Measurements from ENCODE around the gene KCNG3. TPM values are rescaled to one million over a fixed set of nuclear protein-coding genes. Genes with fewer than 3 reads are reported as not detected.

The KCNG3 gene
- total RNA-seq, 1 experiment from 2014 or later, result 1.5 TPM

GRCh38 chr2:42537493-42537892, 43.7 kb upstream of the KCNG3 start:
- DNase-seq (ENCODE audit: low read depth, low spot score), result no peak
- Histone ChIP-seq H3K4me1 (ENCODE audit: control insufficient read depth in 1 of 2, insufficient read depth in 2 of 2, low read length in 2 of 2) (no peaks in the 10 kb centered on the region), H3K27me3 (ENCODE audit: insufficient read depth, low read length) (no peaks in the 10 kb centered on the region), H3K9me3 (ENCODE audit: control insufficient read depth in 1 of 2, insufficient read depth in 1 of 2, low read depth in 1 of 2, low read length in 2 of 2) (no peaks in the 10 kb centered on the region), H3K9ac (ENCODE audit: low read length) (no peak overlapping the region), H2AFZ (ENCODE audit: low read depth, low read length, poor library complexity, severe bottlenecking) (no peak overlapping the region), H3K4me2 (ENCODE audit: low read length) (no peak overlapping the region), H4K20me1 (ENCODE audit: insufficient read depth) (no peaks in the 10 kb centered on the region), H3K27ac (ENCODE audit: low read depth, low read length) (no peak overlapping the region), H3K4me3 (replicated peaks in 1 of 2; ENCODE audit: low read depth in 1 of 2, low read length in 2 of 2) (no peak overlapping the region), H3K9me2 (ENCODE audit: insufficient read depth) (no peaks in the 10 kb centered on the region), H3K79me2 (ENCODE audit: insufficient read depth, low read length) (no peaks in the 10 kb centered on the region), H3K36me3 (ENCODE audit: control insufficient read depth in 1 of 2, insufficient read depth in 2 of 2, low read length in 2 of 2) (no peaks in the 10 kb centered on the region)
- ChIA-PET POLR2A (no interaction called here), RAD21 (ENCODE audit: low non-redundant PET in 1 of 2, low total read pairs in 2 of 2, uncharacterized antibody in 2 of 2, unreplicated experiment in 2 of 2) (no interaction called here), CTCF (no interaction called here)
- TF ChIP-seq CBX3 (IDR thresholded peaks at IDR 0.05; ENCODE audit: low read depth) (no peak), EGR1 (IDR thresholded peaks at IDR 0.05; ENCODE audit: low read depth) (no peak), ZNF274 (IDR thresholded peaks at IDR 0.05; ENCODE audit: low read depth, low read length) (no peak), ZFX (IDR thresholded peaks at IDR 0.05) (no peak), SRF (IDR thresholded peaks at IDR 0.05; ENCODE audit: low read depth) (no peak), EZH2phosphoT487 (IDR thresholded peaks at IDR 0.05; ENCODE audit: borderline replicate concordance) (no peak), POLR2A (IDR thresholded peaks at IDR 0.05; ENCODE audit: borderline replicate concordance, extremely low read depth, insufficient read depth, insufficient read length) (no peak), SIN3A (IDR thresholded peaks at IDR 0.05; ENCODE audit: low read depth) (no peak), YY1 (IDR thresholded peaks at IDR 0.05; ENCODE audit: extremely low read depth, insufficient replicate concordance, low read depth, low read length) (no peak), SP1 (IDR thresholded peaks at IDR 0.05; ENCODE audit: low read depth) (no peak), JUND (IDR thresholded peaks at IDR 0.05) (no peak), RAD21 (IDR thresholded peaks at IDR 0.05; ENCODE audit: low read depth) (no peak), TCF7L2 (IDR thresholded peaks at IDR 0.05; ENCODE audit: borderline replicate concordance, extremely low read depth, insufficient read depth, insufficient read length) (no peak), FOSL1 (IDR thresholded peaks at IDR 0.05; ENCODE audit: low read depth) (no peak), POLR2AphosphoS5 (IDR thresholded peaks at IDR 0.05; ENCODE audit: low read depth, low read length) (no peak), CEBPB (IDR thresholded peaks at IDR 0.05; ENCODE audit: low read depth) (no peak), ATF3 (IDR thresholded peaks at IDR 0.05) (no peak)
- TF ChIP-seq, protein P1, sequence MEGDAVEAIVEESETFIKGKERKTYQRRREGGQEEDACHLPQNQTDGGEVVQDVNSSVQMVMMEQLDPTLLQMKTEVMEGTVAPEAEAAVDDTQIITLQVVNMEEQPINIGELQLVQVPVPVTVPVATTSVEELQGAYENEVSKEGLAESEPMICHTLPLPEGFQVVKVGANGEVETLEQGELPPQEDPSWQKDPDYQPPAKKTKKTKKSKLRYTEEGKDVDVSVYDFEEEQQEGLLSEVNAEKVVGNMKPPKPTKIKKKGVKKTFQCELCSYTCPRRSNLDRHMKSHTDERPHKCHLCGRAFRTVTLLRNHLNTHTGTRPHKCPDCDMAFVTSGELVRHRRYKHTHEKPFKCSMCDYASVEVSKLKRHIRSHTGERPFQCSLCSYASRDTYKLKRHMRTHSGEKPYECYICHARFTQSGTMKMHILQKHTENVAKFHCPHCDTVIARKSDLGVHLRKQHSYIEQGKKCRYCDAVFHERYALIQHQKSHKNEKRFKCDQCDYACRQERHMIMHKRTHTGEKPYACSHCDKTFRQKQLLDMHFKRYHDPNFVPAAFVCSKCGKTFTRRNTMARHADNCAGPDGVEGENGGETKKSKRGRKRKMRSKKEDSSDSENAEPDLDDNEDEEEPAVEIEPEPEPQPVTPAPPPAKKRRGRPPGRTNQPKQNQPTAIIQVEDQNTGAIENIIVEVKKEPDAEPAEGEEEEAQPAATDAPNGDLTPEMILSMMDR (IDR thresholded peaks at IDR 0.05 in 2 of 3, conservative IDR thresholded peaks at IDR 0.05 in 1 of 3; ENCODE audit: borderline replicate concordance in 1 of 3, insufficient read depth in 1 of 3, low read depth in 2 of 3, low read length in 2 of 3), result no peak
- TF ChIP-seq, protein P2, sequence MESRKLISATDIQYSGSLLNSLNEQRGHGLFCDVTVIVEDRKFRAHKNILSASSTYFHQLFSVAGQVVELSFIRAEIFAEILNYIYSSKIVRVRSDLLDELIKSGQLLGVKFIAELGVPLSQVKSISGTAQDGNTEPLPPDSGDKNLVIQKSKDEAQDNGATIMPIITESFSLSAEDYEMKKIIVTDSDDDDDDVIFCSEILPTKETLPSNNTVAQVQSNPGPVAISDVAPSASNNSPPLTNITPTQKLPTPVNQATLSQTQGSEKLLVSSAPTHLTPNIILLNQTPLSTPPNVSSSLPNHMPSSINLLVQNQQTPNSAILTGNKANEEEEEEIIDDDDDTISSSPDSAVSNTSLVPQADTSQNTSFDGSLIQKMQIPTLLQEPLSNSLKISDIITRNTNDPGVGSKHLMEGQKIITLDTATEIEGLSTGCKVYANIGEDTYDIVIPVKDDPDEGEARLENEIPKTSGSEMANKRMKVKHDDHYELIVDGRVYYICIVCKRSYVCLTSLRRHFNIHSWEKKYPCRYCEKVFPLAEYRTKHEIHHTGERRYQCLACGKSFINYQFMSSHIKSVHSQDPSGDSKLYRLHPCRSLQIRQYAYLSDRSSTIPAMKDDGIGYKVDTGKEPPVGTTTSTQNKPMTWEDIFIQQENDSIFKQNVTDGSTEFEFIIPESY (IDR thresholded peaks at IDR 0.05; ENCODE audit: extremely low read depth, insufficient replicate concordance, low read length), result no peak
- TF ChIP-seq, protein P3, sequence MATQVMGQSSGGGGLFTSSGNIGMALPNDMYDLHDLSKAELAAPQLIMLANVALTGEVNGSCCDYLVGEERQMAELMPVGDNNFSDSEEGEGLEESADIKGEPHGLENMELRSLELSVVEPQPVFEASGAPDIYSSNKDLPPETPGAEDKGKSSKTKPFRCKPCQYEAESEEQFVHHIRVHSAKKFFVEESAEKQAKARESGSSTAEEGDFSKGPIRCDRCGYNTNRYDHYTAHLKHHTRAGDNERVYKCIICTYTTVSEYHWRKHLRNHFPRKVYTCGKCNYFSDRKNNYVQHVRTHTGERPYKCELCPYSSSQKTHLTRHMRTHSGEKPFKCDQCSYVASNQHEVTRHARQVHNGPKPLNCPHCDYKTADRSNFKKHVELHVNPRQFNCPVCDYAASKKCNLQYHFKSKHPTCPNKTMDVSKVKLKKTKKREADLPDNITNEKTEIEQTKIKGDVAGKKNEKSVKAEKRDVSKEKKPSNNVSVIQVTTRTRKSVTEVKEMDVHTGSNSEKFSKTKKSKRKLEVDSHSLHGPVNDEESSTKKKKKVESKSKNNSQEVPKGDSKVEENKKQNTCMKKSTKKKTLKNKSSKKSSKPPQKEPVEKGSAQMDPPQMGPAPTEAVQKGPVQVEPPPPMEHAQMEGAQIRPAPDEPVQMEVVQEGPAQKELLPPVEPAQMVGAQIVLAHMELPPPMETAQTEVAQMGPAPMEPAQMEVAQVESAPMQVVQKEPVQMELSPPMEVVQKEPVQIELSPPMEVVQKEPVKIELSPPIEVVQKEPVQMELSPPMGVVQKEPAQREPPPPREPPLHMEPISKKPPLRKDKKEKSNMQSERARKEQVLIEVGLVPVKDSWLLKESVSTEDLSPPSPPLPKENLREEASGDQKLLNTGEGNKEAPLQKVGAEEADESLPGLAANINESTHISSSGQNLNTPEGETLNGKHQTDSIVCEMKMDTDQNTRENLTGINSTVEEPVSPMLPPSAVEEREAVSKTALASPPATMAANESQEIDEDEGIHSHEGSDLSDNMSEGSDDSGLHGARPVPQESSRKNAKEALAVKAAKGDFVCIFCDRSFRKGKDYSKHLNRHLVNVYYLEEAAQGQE (IDR thresholded peaks at IDR 0.05; ENCODE audit: low read depth), result no peak
- ATAC-seq, result no peak
- intact Hi-C loops (cut with micrococcal nuclease), result no loop called here
- BruUV-seq (replicated peaks), result no TSS peak

Measured in HCT116 (cell line).